ENCODE measurements around the gene NQO2.

DNA sequence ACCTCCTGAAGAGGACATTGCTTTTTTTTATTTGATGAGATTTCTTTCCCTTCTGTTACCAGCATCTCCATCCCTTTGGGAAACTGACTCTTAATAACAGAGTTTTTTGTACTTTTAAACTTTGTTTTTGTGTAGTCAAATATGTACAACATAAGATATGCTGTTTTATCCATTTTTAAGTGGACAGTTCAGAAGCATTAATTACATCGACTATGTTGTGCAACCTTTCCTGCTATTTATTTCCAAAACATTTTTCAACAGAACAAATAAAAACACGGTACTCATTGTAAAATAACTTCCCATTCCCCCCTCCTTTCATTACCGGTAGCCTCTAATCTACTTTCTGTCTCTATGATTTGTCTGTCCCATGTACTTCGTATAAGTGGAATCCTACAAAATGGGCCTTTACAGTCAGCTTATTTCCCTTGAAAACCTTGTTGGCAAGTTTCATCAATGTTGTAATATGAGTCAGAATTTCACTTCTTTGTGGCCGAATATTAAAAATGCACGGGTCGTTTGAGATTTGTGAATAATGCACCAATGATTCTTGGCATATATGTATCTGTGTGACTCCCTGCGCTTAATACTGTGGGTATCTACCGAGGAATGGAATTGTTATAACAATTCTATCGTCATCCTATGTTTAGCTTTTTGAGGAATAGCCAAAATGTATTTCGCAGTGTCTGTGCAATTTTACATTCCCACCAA, 57.5 kb downstream of the NQO2 start:
- TF ChIP-seq ZNF274 (IDR thresholded peaks at IDR 0.05; ENCODE audit: low read depth, low read length), result no peak
- TF ChIP-seq SUZ12 (IDR thresholded peaks at IDR 0.05; ENCODE audit: extremely low read depth, insufficient read depth, insufficient read length), result no peak

All from NT2/D1 (cell line).